ENCODE measurements around the gene PEMT.
A peak's percentile ranks its signal among the peaks of the same experiment; 100 is the strongest.

Gene PEMT

DNA sequence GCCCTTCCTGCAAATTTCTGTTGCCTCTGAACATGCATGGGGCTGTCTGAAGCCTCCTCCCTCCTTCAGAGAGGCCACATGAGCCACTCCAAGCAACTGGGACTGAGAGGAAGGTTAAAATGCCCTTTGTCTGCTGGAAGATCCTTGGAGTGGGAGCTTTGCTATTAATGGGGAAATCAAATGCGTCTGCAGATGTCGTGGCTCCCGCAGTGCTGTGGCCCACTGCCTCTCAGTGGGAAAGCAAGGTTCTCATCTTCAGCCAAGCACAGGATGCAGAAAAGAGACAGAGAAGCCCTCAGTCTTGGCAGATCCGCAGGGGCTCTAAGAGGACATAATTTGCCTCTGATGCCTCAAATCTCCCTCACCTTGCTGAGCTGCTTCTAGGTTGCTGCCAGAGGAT, 34.8 kb downstream of the PEMT start:
- Histone ChIP-seq H3K27me3 (no peaks in the 10 kb centered on the region), H3K36me3 (no peaks in the 10 kb centered on the region), H3K4me3 (0 out of 2 replicates have a peak overlapping the region, but pooled peaks have one; percentile 11), H3K9ac (peak overlapping the region; percentile 42; the same call in 1 of the 2 replicates), H3K27ac (peak overlapping the region; percentile 89), H4K20me1 (no peaks in the 10 kb centered on the region), H3K9me3 (no peaks in the 10 kb centered on the region), H3K4me1 (peaks cover 100% of the 10 kb centered on the region), H3K4me2 (peak overlapping the region; percentile 89)
- TF ChIP-seq Cebpa-rat (IDR thresholded peaks at IDR 0.05), result no peak

DNA sequence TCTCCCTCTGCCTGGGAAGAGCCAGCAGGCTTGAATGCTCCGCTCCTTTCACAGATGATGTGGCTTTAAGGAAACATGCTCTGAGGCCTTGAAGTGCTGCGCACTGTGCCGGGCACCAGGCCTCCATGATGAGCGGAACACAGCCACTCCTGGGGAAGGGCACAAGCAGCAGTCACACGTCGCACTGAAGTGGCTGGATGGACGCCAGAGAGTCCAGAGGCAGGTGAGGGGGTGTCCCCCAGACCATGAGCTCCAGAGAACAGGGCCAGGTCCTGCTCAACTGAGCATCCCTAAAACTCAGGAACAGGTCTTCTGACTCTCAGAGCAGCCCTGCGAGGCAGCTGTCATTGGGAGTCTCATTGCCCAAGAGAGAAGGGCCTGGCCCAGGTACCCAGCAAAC, 35.6 kb downstream of the PEMT start:
- no peak overlapping the region for H3K4me3 ChIP-seq
- no peaks in the 10 kb centered on the region for H3K27me3 ChIP-seq
- no peaks in the 10 kb centered on the region for H3K36me3 ChIP-seq
- H3K9ac ChIP-seq, result peak overlapping the region; percentile 35
- TF ChIP-seq Cebpa-rat (IDR thresholded peaks at IDR 0.05), result no peak
- H3K4me1 ChIP-seq, result peaks cover 100% of the 10 kb centered on the region
- peak overlapping the region; percentile 89 for H3K27ac ChIP-seq
- H3K9me3 ChIP-seq, result no peaks in the 10 kb centered on the region
- peak overlapping the region; percentile 89 for H3K4me2 ChIP-seq
- no peaks in the 10 kb centered on the region for H4K20me1 ChIP-seq

DNA sequence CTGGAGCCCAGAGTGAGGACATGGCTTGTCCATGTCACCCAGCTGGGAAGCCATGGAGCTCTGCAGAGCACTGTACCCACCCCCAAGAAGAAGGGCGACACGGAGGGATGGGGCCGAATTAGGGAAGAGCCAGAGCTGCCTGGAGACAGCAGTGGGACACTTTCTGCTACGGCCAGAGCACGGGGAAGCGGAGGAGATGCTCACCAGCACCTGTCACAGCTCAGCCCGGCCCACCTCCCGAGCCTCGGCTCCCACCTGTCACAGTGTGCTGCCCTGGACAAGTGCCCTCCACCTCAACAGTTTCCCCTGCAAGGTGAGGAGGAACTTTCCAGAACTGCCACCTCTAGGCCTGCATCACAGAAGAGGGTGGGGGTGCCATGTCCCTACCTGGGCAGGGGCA, 36.4 kb downstream of the PEMT start:
- H3K4me3 ChIP-seq, result no peak overlapping the region
- no peaks in the 10 kb centered on the region for H3K9me3 ChIP-seq
- H3K9ac ChIP-seq, result no peak overlapping the region
- TF ChIP-seq Cebpa-rat (IDR thresholded peaks at IDR 0.05), result no peak
- peak overlapping the region; percentile 89 for H3K27ac ChIP-seq
- no peaks in the 10 kb centered on the region for H3K27me3 ChIP-seq
- H4K20me1 ChIP-seq, result no peaks in the 10 kb centered on the region
- peaks cover 100% of the 10 kb centered on the region for H3K4me1 ChIP-seq
- no peaks in the 10 kb centered on the region for H3K36me3 ChIP-seq
- peak overlapping the region; percentile 89 for H3K4me2 ChIP-seq

DNA sequence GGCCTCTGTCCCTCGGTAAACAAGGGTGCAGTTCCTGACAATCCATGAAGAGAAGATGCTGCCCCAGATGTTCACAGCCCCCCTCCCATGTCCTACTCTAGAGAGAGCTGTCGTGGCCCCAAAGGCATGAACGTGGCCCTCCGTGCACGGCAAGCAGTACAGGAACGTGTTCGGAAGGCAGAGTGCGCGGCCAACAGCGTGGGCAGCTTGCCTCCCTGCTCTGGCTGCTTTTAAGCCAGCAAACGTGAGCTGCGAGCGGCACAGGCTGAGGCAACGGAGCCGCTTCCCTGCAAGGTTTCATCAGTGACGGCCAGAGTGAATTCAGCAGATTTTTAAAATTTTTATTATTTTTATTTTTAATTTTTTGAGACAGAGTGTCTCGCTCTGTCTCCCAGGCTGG, 37.2 kb downstream of the PEMT start:
- TF ChIP-seq Cebpa-rat (IDR thresholded peaks at IDR 0.05), result no peak
- Histone ChIP-seq H4K20me1 (no peaks in the 10 kb centered on the region), H3K4me3 (no peak overlapping the region), H3K4me1 (peaks cover 100% of the 10 kb centered on the region), H3K36me3 (no peaks in the 10 kb centered on the region), H3K9me3 (no peaks in the 10 kb centered on the region), H3K4me2 (peak overlapping the region; percentile 89), H3K9ac (no peak overlapping the region), H3K27me3 (no peaks in the 10 kb centered on the region), H3K27ac (0 out of 2 replicates have a peak overlapping the region, but pooled peaks have one; percentile 26)

DNA sequence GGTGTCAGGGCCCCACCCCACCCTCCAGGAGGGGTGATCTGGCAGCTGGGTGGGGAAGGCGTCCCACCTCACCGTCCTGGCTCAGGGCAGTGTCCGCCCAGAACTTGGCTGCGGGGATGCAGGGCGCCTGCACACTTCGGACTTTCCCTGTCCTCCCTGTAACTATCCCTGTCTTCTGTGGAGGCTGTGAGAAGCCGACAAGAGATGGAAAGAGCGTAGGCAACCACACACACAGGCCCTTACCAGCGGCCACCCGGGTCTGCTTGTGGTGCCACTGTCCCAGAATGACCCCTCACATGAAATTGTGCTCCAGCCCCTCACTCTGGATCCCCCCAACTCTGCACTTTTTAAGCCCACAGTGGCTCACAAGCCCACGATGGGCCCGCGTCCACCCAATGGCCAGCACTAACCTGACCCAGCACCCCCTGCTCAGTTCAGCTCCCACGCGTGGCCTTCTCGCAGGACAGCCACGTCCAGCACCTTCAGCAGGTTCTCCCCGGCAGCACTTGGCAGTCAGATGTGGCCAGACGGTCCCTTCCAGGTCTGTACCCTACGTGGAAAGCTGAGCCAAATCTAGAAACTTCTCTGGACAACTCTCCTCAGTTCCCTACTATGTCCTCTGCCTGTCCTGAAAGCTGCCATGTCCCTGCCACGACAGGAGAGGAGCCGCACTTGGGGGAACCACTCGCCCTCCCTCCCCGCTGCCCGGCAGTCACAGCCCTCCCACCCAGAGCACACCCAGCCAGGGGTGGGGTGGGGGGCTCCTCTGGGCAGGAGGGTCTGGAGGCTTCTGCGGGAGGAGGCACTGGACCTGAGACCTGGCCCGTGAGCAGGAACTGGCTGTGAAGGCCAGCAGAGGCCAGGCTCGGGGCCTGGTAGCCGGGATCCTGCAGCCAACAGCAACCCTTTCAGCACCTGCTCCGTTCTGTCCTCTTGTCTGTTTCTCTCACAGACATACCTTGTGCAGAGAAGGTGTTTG, 38.0 kb downstream of the PEMT start:
- Histone ChIP-seq H3K9ac (peak overlapping the region; percentile 38; the same call in 1 of the 2 replicates), H3K9me3 (no peaks in the 10 kb centered on the region), H3K4me2 (peak overlapping the region; percentile 89), H3K27me3 (no peaks in the 10 kb centered on the region), H3K27ac (peak overlapping the region; percentile 55), H3K4me3 (no peak overlapping the region), H4K20me1 (no peaks in the 10 kb centered on the region), H3K4me1 (peaks cover 93% of the 10 kb centered on the region), H3K36me3 (no peaks in the 10 kb centered on the region)
- no peak for TF ChIP-seq Cebpa-rat (IDR thresholded peaks at IDR 0.05)

DNA sequence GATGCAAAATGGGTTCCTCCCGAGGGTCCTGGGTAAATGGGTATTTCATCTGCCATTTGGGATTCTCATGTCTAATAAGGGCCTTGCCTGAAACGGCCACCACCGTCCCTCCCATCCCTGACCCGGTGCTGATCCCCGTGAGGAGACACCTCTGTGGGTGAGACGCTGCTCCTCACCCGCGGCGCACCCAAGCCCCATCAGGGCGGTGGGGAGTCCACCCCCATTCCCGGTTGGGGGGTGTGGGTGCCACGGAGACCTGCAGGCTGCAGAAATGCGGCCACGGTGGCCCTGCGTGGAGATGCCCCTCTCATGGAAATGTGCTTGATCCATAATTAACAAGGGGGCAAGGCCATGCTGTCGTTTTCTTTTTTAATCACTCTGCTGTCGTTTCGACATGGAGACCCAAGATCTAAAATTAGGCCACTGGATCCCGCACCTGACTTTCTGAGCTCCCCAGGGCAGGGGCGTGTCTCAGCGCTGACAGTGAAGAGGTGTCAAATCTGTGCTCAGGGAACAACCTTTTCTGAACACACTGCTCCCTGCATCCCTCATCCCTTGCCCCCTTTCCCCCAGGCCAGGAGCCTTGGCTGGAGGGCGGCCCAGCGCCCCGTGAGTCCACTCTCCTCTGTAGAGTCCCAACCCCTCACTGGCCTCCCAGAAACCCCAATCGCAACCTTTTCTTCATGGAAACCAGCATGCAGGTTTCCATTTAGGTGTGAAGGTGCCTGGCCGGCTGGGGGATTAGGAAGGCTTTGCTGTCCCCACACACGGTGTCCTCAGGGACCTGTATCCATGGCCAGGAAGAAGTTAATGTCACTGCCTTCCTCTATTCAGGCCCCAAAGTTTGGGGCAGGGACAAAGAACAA, 38.9 kb downstream of the PEMT start:
- no peaks in the 10 kb centered on the region for H3K36me3 ChIP-seq
- peak overlapping the region; percentile 55 for H3K27ac ChIP-seq
- TF ChIP-seq Cebpa-rat (IDR thresholded peaks at IDR 0.05), result no peak
- H3K9me3 ChIP-seq, result no peaks in the 10 kb centered on the region
- H3K4me3 ChIP-seq, result no peak overlapping the region
- no peaks in the 10 kb centered on the region for H3K27me3 ChIP-seq
- no peaks in the 10 kb centered on the region for H4K20me1 ChIP-seq
- peak overlapping the region; percentile 89 for H3K4me2 ChIP-seq
- H3K4me1 ChIP-seq, result peaks cover 84% of the 10 kb centered on the region
- H3K9ac ChIP-seq, result peak overlapping the region; percentile 38; the same call in 1 of the 2 replicates

DNA sequence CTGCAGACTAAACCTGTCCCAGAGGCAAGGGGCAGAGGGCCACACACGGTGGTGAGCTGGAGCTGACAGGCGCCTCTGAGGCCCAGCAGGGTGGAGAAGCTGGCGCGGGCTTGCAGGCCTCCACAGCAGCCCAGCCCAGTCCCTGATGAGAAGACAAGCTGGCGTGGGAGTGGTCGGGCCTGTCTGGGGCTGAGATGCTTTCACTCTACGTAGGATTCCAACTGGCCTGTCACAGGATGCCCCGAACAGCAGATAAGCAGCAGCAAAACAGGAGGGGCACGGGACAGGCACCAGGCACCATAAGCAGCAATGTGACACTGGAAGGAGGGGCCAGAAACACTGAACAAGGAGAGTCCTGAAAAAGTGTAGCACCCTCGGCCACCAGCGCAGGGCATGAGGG, 40.1 kb downstream of the PEMT start:
- no peaks in the 10 kb centered on the region for H3K9me3 ChIP-seq
- no peak overlapping the region for H3K4me3 ChIP-seq
- peaks cover 84% of the 10 kb centered on the region for H3K4me1 ChIP-seq
- H3K36me3 ChIP-seq, result no peaks in the 10 kb centered on the region
- H4K20me1 ChIP-seq, result no peaks in the 10 kb centered on the region
- H3K27ac ChIP-seq, result 0 out of 2 replicates have a peak overlapping the region, but pooled peaks have one; percentile 1
- no peaks in the 10 kb centered on the region for H3K27me3 ChIP-seq
- no peak for TF ChIP-seq Cebpa-rat (IDR thresholded peaks at IDR 0.05)
- H3K4me2 ChIP-seq, result peak overlapping the region; percentile 89
- H3K9ac ChIP-seq, result no peak overlapping the region

DNA sequence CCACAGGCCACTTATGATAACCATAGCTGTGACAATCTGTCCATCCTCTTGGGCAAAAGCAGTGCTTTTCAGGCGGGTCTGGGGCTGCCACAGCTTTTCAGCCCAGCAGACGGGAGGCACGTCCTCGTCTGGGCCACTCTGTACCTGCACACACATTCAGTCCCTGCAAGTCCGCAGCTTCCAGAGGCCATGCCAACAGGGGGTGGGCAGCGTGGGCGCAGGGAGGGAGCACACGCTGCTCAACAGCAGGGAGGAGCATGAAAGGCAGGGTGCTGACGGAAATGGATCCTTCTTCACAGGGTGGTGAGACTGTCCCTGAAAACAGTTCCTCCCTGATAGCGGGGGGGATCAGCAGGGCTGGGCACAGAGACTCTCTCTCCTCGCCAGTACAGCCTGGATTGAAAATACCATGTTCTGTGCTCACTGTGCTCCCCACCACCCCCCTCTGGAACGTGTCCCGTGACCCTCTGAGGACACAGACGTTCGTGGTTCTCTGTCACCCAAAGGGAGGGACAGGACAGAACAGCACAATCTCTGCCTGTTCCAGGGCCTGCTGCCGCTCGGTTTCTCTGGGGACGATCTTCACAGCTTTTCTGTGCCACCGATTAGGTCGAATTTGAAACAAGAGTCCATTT, 41.7 kb downstream of the PEMT start:
- H3K4me1 ChIP-seq, result peaks cover 84% of the 10 kb centered on the region
- peak overlapping the region; percentile 89 for H3K4me2 ChIP-seq

DNA sequence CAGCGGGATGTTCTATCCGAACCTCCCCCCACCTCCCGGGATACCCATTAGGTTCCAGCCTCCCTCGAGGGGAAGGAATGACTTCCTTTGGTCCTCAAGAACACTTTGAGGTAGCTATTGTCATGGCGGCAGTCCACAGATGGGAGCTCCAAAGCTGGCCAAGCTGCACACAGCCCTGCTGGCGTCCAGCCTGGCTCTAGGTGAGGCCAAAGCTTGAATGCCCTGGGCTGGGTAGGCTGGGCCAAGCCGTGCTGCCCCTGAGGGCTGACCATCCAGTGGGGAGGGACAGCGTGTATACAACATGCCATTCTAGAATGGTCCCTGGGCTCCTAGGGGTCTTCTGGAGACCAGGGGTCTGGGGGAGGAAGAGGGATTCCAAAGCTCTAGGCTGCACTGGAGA, 43.5 kb downstream of the PEMT start:
- peaks cover 84% of the 10 kb centered on the region for H3K4me1 ChIP-seq

More for the DNA sequence above, 41.7 kb downstream of the PEMT start:
- H3K27ac ChIP-seq, result peak overlapping the region; percentile 47; the same call in 1 of the 2 replicates
- H3K36me3 ChIP-seq, result no peaks in the 10 kb centered on the region
- TF ChIP-seq Cebpa-rat (IDR thresholded peaks at IDR 0.05), result no peak
- no peak overlapping the region for H3K4me3 ChIP-seq
- no peaks in the 10 kb centered on the region for H4K20me1 ChIP-seq
- no peaks in the 10 kb centered on the region for H3K9me3 ChIP-seq
- no peaks in the 10 kb centered on the region for H3K27me3 ChIP-seq
- H3K9ac ChIP-seq, result peak overlapping the region; percentile 21; the same call in 1 of the 2 replicates

More for the DNA sequence above, 43.5 kb downstream of the PEMT start:
- Histone ChIP-seq H3K36me3 (no peaks in the 10 kb centered on the region), H3K9ac (no peak overlapping the region), H3K27me3 (no peaks in the 10 kb centered on the region), H3K4me2 (no peak overlapping the region), H3K27ac (no peak overlapping the region), H4K20me1 (no peaks in the 10 kb centered on the region), H3K9me3 (no peaks in the 10 kb centered on the region), H3K4me3 (no peak overlapping the region)
- TF ChIP-seq Cebpa-rat (IDR thresholded peaks at IDR 0.05), result no peak

Data from BLaER1 (cell line).